Right ventricle myocardium superior (tissue), 1 donor: Measurements from ENCODE around the gene KLK1. TPM values are rescaled to one million over a fixed set of nuclear protein-coding genes. Genes with fewer than 3 reads are reported as not detected.
"Not testable (repeated sequence)": the region's sequence is repeated elsewhere in the genome, so short reads cannot be mapped to it uniquely, and the experiment has no call there.

Source experiments
- ATAC-seq: fragments of 200-7000 bp; cut with Tn5 transposase; one replicate; pipeline ENCODE4 v1.9.1; 2020; ENCODE audit warnings: mild to moderate bottlenecking; ENCODE audit not compliant: poor library complexity
- DNase-seq: peaks from one replicate; pipeline ENCODE4 v3.0.0-alpha.2; 2020
- intact Hi-C: fragments of 100-400 bp; cut with DNase I; formaldehyde crosslinking; loops from one replicate; pipeline ENCODE4 v1.11.2; 2022
- total RNA-seq: library from RNA; stranded (reverse); fragmentation: NEBNext Ultra II Directional; extraction: Animal tissue kit (Norgen Biotek cat#: 25700); gene quantifications from one replicate; pipeline ENCODE4 v1.2.1, GENCODE V29; 2021
- donor health status: DM: no; HTN: yes; CAD: no; lungs with severe emphysema.

The KLK1 gene
- total RNA-seq, 1 donor from 2014 or later = not detected

GRCh38 chr19:50796634-50797428 is 26.8 kb downstream of the KLK1 start:
- intact Hi-C loops = no loop called here
- ATAC-seq (no peak), DNase-seq (no peak)

- DNase-seq (no peak), ATAC-seq (no peak)
- intact Hi-C loops = no loop called here
Observed at GRCh38 chr19:50796128-50796633, 27.4 kb downstream of the KLK1 start.

GRCh38 chr19:50795664-50796073 is 27.9 kb downstream of the KLK1 start:
- ATAC-seq (no peak), DNase-seq (no peak)
- intact Hi-C loops = no loop called here

GRCh38 chr19:50794876-50795663 is 28.5 kb downstream of the KLK1 start:
- no peak for ATAC-seq

GRCh38 chr19:50794074-50794875 is 29.3 kb downstream of the KLK1 start:
- intact Hi-C loops = no loop called here
- no peak for ATAC-seq
- no peak for DNase-seq

More at GRCh38 chr19:50794876-50795663, 28.5 kb downstream of the KLK1 start:
- DNase-seq = no peak
- intact Hi-C loops = no loop called here

- intact Hi-C loops = no loop called here
- ATAC-seq = no peak
- no peak for DNase-seq
Observed at GRCh38 chr19:50793558-50794065, 30.0 kb downstream of the KLK1 start.

GRCh38 chr19:50792272-50793250 is 31.0 kb downstream of the KLK1 start:
- DNase-seq (no peak), ATAC-seq (no peak)
- intact Hi-C loops = no loop called here

- intact Hi-C loops = no loop called here
- ATAC-seq (no peak), DNase-seq (no peak)
Observed at GRCh38 chr19:50791594-50792271, 31.9 kb downstream of the KLK1 start.

- intact Hi-C loops = no loop called here
- no peak for DNase-seq
- ATAC-seq = no peak
Observed at GRCh38 chr19:50790922-50791467, 32.6 kb downstream of the KLK1 start.

- DNase-seq (peak; percentile 36), ATAC-seq (no peak)
- intact Hi-C loops = no loop called here
Observed at GRCh38 chr19:50790396-50790795, 33.2 kb downstream of the KLK1 start, which contains the start of gene ACP4. TSS of gene ACP4 (plus strand) at chr19:50790415. CDS start at chr19:50790415, 0 bp downstream.

- DNase-seq = no peak
- ATAC-seq = no peak
- intact Hi-C loops = loop anchor here (10.0 kb wide), 1 partner anchor 111 kb away; no protein-coding TSS in a partner anchor
Observed at GRCh38 chr19:50785329-50785728, 38.3 kb downstream of the KLK1 start.

GRCh38 chr19:50784710-50785109 is 38.9 kb downstream of the KLK1 start:
- intact Hi-C loops = loop anchor here (5.0 to 10.0 kb wide), 2 partner anchors 110 to 417 kb away; partner anchors contain the start of gene NAPSA
- ATAC-seq (no peak), DNase-seq (no peak)

- intact Hi-C loops = loop anchor here (2.0 to 10.0 kb wide), 3 partner anchors 109 to 416 kb away; partner anchors contain the start of gene NAPSA
- ATAC-seq = not testable (repeated sequence)
Observed at GRCh38 chr19:50783848-50784152, 39.8 kb downstream of the KLK1 start.

GRCh38 chr19:50780753-50781435 is 42.7 kb downstream of the KLK1 start:
- DNase-seq (no peak), ATAC-seq (no peak)
- intact Hi-C loops = loop anchor here (5.0 to 10.0 kb wide), 2 partner anchors 106 to 414 kb away; partner anchors contain the start of gene NAPSA

More at GRCh38 chr19:50783848-50784152, 39.8 kb downstream of the KLK1 start:
- not testable (repeated sequence) for DNase-seq

GRCh38 chr19:50779504-50780457 is 43.8 kb downstream of the KLK1 start:
- ATAC-seq = no peak
- intact Hi-C loops = loop anchor here (5.0 to 10.0 kb wide), 2 partner anchors 105 to 412 kb away; partner anchors contain the start of gene NAPSA
- DNase-seq = no peak
